ENCODE results near the gene GPR171.

DNA sequence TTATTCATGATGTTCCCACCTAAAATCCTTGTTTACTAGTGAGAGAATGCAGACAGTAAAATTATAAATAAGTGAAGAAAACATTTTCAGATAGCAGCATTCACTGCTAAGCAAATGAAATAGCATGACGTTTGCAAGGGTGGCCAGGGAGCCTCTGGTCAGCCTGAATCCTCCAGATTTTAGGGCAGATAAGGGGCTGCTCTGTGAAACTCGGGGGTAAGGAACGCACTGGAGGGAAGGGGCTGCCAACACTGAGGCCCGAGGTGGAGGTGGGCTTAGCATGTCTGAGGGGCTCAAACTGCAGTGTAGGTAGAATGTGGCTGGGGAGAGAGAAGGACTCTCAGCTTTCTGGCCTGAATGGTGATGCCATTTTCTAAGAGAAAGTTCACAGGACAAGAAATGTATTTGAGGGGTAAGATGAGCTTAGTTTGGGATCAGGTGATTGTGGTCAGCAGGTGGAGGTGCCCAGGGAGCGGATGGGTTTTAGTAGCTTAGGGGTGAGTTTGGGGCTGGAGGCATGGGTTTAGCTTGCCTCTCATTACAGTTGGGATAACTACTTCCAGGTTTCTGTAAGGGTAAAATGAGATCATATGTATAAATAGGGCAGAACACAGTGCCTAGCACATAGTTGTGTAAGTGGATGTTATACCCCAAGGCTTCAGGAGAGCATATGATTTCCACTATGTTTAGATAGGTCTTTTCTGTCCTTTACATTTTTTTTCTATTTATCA, 20.5 kb downstream of the GPR171 start:
- TF ChIP-seq, protein P1, sequence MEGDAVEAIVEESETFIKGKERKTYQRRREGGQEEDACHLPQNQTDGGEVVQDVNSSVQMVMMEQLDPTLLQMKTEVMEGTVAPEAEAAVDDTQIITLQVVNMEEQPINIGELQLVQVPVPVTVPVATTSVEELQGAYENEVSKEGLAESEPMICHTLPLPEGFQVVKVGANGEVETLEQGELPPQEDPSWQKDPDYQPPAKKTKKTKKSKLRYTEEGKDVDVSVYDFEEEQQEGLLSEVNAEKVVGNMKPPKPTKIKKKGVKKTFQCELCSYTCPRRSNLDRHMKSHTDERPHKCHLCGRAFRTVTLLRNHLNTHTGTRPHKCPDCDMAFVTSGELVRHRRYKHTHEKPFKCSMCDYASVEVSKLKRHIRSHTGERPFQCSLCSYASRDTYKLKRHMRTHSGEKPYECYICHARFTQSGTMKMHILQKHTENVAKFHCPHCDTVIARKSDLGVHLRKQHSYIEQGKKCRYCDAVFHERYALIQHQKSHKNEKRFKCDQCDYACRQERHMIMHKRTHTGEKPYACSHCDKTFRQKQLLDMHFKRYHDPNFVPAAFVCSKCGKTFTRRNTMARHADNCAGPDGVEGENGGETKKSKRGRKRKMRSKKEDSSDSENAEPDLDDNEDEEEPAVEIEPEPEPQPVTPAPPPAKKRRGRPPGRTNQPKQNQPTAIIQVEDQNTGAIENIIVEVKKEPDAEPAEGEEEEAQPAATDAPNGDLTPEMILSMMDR (IDR thresholded peaks at IDR 0.05; ENCODE audit: extremely low read depth in 1 of 2, insufficient read depth in 1 of 2, low read depth in 1 of 2, low read length in 2 of 2), result no peak
- TF ChIP-seq POLR2AphosphoS5 (IDR thresholded peaks at IDR 0.05; ENCODE audit: insufficient read depth, low read depth, low read length) (no peak), POLR2A (IDR thresholded peaks at IDR 0.05; ENCODE audit: low read depth, low read length) (no peak), FOS (IDR thresholded peaks at IDR 0.05; ENCODE audit: borderline replicate concordance, insufficient read depth, low read length) (no peak)
- TF ChIP-seq, protein P2, sequence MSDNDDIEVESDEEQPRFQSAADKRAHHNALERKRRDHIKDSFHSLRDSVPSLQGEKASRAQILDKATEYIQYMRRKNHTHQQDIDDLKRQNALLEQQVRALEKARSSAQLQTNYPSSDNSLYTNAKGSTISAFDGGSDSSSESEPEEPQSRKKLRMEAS (IDR thresholded peaks at IDR 0.05; ENCODE audit: insufficient read depth, insufficient read length), result no peak
